Loucy (cell line): Measurements from ENCODE around the gene SNAPC2.

Experiments
- H2AFZ ChIP-seq: fragments of 200-600 bp; sonication (generic); 2 replicates; pipeline ENCODE4 v1.6.0; 2016; ENCODE audit warnings: antibody characterized with exemption, mild to moderate bottlenecking, low read length, moderate library complexity
- H3F3A ChIP-seq: fragments of 200-600 bp; 2 replicates; pipeline ENCODE4 v1.6.0; 2016; ENCODE audit warnings: antibody characterized with exemption, low read depth, mild to moderate bottlenecking
- H3K27me3 ChIP-seq: fragments of 200-600 bp; sonication (generic); 2 replicates; pipeline ENCODE4 v1.6.1; 2014; ENCODE audit warnings: low read length, mild to moderate bottlenecking; ENCODE audit not compliant: insufficient read depth, poor library complexity, severe bottlenecking
- H3K36me3 ChIP-seq: fragments of 200-600 bp; sonication (generic); 2 replicates; pipeline ENCODE4 v1.6.1; 2016; ENCODE audit warnings: low read length; ENCODE audit not compliant: insufficient read depth
- H3K4me1 ChIP-seq: fragments of 200-600 bp; sonication (generic); 2 replicates; pipeline ENCODE4 v1.5.1; 2014; ENCODE audit warnings: low read length, mild to moderate bottlenecking; ENCODE audit not compliant: insufficient read depth, poor library complexity, severe bottlenecking
- H3K4me2 ChIP-seq: fragments of 200-600 bp; sonication (generic); 2 replicates; pipeline ENCODE4 v1.6.0; 2014; ENCODE audit warnings: antibody characterized with exemption, low read length, low read depth, mild to moderate bottlenecking; ENCODE audit not compliant: poor library complexity, severe bottlenecking
- H3K4me3 ChIP-seq: fragments of 200-600 bp; sonication (generic); 2 replicates; pipeline ENCODE4 v1.5.1; 2014; ENCODE audit warnings: low read length, mild to moderate bottlenecking, mixed read lengths; ENCODE audit not compliant: poor library complexity, severe bottlenecking
- H3K79me2 ChIP-seq: fragments of 200-600 bp; sonication (generic); 2 replicates; pipeline ENCODE4 v1.6.1; 2014; ENCODE audit warnings: low read length; ENCODE audit not compliant: insufficient read depth
- H3K9ac ChIP-seq: fragments of 200-600 bp; sonication (generic); 2 replicates; pipeline ENCODE4 v1.6.0; 2014; ENCODE audit warnings: mild to moderate bottlenecking, low read depth, low read length, moderate library complexity; ENCODE audit not compliant: poor library complexity, severe bottlenecking
- H3K9me2 ChIP-seq: fragments of 200-600 bp; sonication (generic); replicated peaks from 2 replicates; pipeline ENCODE4 v1.6.1; 2016; ENCODE audit warnings: low read depth, low read length, mixed read lengths
- H3K9me3 ChIP-seq: fragments of 200-600 bp; sonication (generic); 2 replicates; pipeline ENCODE4 v1.6.1; 2014; ENCODE audit warnings: mild to moderate bottlenecking, antibody characterized with exemption, low read length, low read depth; ENCODE audit not compliant: insufficient read depth
- H4K20me1 ChIP-seq: fragments of 200-600 bp; sonication (generic); 2 replicates; pipeline ENCODE4 v1.6.0; 2014; ENCODE audit warnings: antibody characterized with exemption, low read length, mild to moderate bottlenecking; ENCODE audit not compliant: insufficient read depth, poor library complexity, severe bottlenecking
- EZH2phosphoT487 ChIP-seq: fragments of 200-600 bp; IDR thresholded peaks from 2 replicates; pipeline ENCODE4 v1.6.1; 2018; ENCODE audit warnings: antibody characterized with exemption, mild to moderate bottlenecking, moderate library complexity, borderline replicate concordance
- TF ChIP-seq, protein P1 (sequence below): fragments of 200-600 bp; sonication (generic); conservative IDR thresholded peaks from 2 replicates; pipeline ENCODE4 v1.5.1; 2014; ENCODE audit warnings: mild to moderate bottlenecking, antibody characterized with exemption, low read length

Gene SNAPC2

DNA sequence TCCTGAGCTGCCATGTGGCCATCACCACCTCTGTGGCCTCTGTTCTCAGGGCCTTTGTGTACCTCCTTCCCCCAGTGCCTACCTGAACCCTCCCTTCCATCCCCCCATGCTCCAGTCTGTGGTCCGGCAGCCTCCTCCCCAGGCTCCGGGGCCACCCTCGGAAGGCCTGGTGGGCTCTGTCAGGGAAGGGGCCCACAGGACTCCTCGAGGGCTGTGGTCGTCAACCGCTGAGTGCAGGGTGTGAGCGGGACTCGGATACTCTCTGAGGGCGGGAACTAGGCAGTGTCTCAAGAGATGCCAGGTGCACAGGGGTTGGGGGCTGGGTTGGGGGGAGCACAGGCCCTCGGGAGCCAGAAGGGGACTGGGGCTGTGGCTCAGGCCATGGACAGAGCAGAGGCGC lies 12.6 kb upstream of the SNAPC2 start:
- Histone ChIP-seq H3K36me3 (peaks cover 16% of the 10 kb centered on the region; the same call in 1 of the 2 replicates), H4K20me1 (peaks cover 39% of the 10 kb centered on the region), H3F3A (no peaks in the 10 kb centered on the region), H3K9me3 (no peaks in the 10 kb centered on the region), H3K4me2 (peak overlapping the region; percentile 50), H3K9ac (no peak overlapping the region), H3K4me3 (no peak overlapping the region), H3K4me1 (peaks cover 25% of the 10 kb centered on the region), H3K9me2 (no peaks in the 10 kb centered on the region), H3K79me2 (peaks cover 52% of the 10 kb centered on the region), H2AFZ (no peak overlapping the region), H3K27me3 (no peaks in the 10 kb centered on the region)
- TF ChIP-seq, protein P1, sequence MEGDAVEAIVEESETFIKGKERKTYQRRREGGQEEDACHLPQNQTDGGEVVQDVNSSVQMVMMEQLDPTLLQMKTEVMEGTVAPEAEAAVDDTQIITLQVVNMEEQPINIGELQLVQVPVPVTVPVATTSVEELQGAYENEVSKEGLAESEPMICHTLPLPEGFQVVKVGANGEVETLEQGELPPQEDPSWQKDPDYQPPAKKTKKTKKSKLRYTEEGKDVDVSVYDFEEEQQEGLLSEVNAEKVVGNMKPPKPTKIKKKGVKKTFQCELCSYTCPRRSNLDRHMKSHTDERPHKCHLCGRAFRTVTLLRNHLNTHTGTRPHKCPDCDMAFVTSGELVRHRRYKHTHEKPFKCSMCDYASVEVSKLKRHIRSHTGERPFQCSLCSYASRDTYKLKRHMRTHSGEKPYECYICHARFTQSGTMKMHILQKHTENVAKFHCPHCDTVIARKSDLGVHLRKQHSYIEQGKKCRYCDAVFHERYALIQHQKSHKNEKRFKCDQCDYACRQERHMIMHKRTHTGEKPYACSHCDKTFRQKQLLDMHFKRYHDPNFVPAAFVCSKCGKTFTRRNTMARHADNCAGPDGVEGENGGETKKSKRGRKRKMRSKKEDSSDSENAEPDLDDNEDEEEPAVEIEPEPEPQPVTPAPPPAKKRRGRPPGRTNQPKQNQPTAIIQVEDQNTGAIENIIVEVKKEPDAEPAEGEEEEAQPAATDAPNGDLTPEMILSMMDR = no peak
- TF ChIP-seq EZH2phosphoT487 = no peak

DNA sequence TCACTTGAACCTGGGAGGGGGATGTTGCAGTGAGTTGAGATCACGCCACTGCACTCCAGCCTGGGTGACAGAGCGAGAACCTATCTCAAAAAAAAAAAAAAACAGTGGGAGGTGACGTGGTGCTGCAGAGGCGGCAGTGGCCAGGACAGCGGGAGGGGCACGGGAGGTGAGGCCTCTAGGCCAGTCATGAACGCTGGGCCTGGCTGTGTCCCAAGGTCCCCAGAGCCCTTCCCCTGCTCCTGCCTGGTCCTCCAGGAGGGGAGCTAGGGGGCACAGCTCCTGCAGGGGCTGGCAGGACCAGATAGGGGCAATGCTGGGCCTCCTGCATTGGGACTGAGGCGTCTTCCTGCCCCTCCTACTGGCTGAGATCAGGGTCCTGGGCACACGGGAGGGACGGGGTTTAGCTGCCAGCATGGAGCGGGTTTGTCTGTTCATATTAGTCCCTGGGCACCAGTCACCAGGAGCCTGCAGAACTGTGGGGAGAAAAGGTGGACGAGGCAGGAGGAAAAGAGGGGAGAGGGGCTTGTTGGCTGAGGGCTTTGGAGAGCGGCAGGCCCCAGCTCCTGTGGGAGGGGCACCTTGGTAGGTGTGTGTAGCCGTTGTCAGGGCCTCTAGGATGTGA lies 11.9 kb upstream of the SNAPC2 start:
- H3K4me2 ChIP-seq = peak overlapping the region; percentile 50
- no peak overlapping the region for H2AFZ ChIP-seq
- peaks cover 39% of the 10 kb centered on the region for H4K20me1 ChIP-seq
- H3K79me2 ChIP-seq = peaks cover 46% of the 10 kb centered on the region
- H3K4me3 ChIP-seq = peak overlapping the region; percentile 13
- no peaks in the 10 kb centered on the region for H3F3A ChIP-seq
- H3K27me3 ChIP-seq = no peaks in the 10 kb centered on the region
- H3K4me1 ChIP-seq = peaks cover 19% of the 10 kb centered on the region
- H3K9ac ChIP-seq = no peak overlapping the region
- TF ChIP-seq, protein P1 = no peak
- no peak for TF ChIP-seq EZH2phosphoT487
- H3K9me2 ChIP-seq = no peaks in the 10 kb centered on the region
- peaks cover 20% of the 10 kb centered on the region; the same call in 1 of the 2 replicates for H3K36me3 ChIP-seq
- no peaks in the 10 kb centered on the region for H3K9me3 ChIP-seq

DNA sequence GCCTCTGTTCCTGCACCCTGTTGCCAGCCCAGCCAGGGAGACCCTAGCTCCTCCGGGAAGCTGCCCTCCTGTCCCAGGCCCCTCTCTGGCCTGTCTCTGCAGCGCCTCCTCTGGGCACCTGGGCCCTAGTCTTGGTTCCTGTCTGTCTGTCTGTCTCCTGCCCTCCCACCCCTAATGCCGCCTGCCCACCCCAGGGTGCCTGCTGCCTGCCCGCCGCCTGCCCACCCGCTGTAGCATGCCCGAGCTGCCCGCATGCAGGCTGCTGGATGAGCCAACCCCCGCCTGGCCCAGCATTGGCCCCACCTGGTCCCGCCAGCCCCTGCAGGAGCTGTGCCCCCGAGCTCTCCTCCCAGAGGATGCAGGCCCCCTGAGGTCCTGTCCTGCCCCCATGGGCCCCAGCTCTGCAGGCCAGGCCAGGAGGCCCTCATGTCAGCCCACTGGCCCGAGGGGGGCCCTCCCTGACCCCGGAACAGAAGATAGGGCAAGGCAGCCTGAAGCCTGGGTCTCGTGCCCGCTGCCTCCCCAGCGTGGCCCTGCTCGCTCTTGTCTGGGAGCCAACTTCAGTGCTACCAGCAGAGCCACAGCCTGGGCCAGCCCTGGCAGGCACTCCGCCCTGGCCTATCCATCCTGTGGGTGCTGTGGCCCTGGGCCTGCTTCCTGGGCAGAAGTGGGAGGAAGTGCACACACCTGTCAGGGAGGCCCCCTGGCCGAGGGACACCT lies 11.2 kb upstream of the SNAPC2 start:
- TF ChIP-seq EZH2phosphoT487 = no peak
- TF ChIP-seq, protein P1 = no peak
- no peak overlapping the region for H3K9ac ChIP-seq
- no peaks in the 10 kb centered on the region for H3K9me2 ChIP-seq
- H3K4me1 ChIP-seq = peaks cover 19% of the 10 kb centered on the region
- no peaks in the 10 kb centered on the region for H3K27me3 ChIP-seq
- no peak overlapping the region for H2AFZ ChIP-seq
- no peaks in the 10 kb centered on the region for H3F3A ChIP-seq
- peak overlapping the region; percentile 50 for H3K4me2 ChIP-seq
- no peaks in the 10 kb centered on the region for H3K9me3 ChIP-seq
- peak overlapping the region; percentile 13 for H3K4me3 ChIP-seq
- peaks cover 46% of the 10 kb centered on the region for H3K79me2 ChIP-seq
- H3K36me3 ChIP-seq = peaks cover 20% of the 10 kb centered on the region; the same call in 1 of the 2 replicates
- H4K20me1 ChIP-seq = peaks cover 39% of the 10 kb centered on the region
